HG03066 (cell line): ENCODE measurements around the gene GTF2F1.
"Not testable (repeated sequence)": the region's sequence is repeated elsewhere in the genome, so short reads cannot be mapped to it uniquely, and the experiment has no call there.

Experiments used
- ATAC-seq: cut with Tn5 transposase; IDR thresholded peaks from one replicate; pipeline ENCODE4 v1.9.1; 2021; ENCODE audit warnings: low read depth; ENCODE audit not compliant: unreplicated experiment

The GTF2F1 gene

GRCh38 chr19:6360445-6360844 is 32.5 kb downstream of the GTF2F1 start:
- not testable (repeated sequence) for ATAC-seq

GRCh38 chr19:6359568-6360341 is 33.2 kb downstream of the GTF2F1 start:
- no peak for ATAC-seq

GRCh38 chr19:6358003-6358402 is 35.0 kb downstream of the GTF2F1 start:
- no peak for ATAC-seq

GRCh38 chr19:6357174-6357573 is 35.8 kb downstream of the GTF2F1 start:
- ATAC-seq = no peak

- ATAC-seq = not testable (repeated sequence)
Measured at GRCh38 chr19:6355321-6356040, 37.5 kb downstream of the GTF2F1 start.

- ATAC-seq = no peak
Measured at GRCh38 chr19:6354098-6354674, 38.8 kb downstream of the GTF2F1 start.

GRCh38 chr19:6352381-6353165 is 40.4 kb downstream of the GTF2F1 start:
- no peak for ATAC-seq

GRCh38 chr19:6350688-6351087 is 42.3 kb downstream of the GTF2F1 start:
- no peak for ATAC-seq

- ATAC-seq = not testable (repeated sequence)
Measured at GRCh38 chr19:6349271-6349670, 43.7 kb downstream of the GTF2F1 start.

GRCh38 chr19:6343462-6343861 is 49.5 kb downstream of the GTF2F1 start:
- ATAC-seq = no peak

- ATAC-seq = no peak
Measured at GRCh38 chr19:6340493-6341201, 52.3 kb downstream of the GTF2F1 start.

GRCh38 chr19:6334490-6335285 is 58.3 kb downstream of the GTF2F1 start:
- no peak for ATAC-seq

GRCh38 chr19:6333439-6333838 is 59.5 kb downstream of the GTF2F1 start, which contains the start of gene ACER1:
Gene ACER1 (minus strand): TSS chr19:6333612. CDS start chr19:6333551, 61 bp downstream.
- no peak for ATAC-seq
